SK-N-SH (cell line): ENCODE results near the gene BAG5. TPM values are rescaled to one million over a fixed set of nuclear protein-coding genes. Genes with fewer than 3 reads are reported as not detected.

Experiments
- CTCF ChIA-PET: fragments of 300-600, 350-600 bp; formaldehyde crosslinking; extraction: SDS; loops from one replicate; lab custom pipeline; 2021; lab: Yijun Ruan, JAX
- POLR2A ChIA-PET: fragments of 350-600 bp; sonication (Branson Sonifier 250); formaldehyde crosslinking; extraction: SDS; loops from one replicate; lab custom pipeline; 2020; ENCODE audit warnings: antibody characterized with exemption, inconsistent platforms; lab: Yijun Ruan, JAX
- DNase-seq: peaks from one replicate; pipeline ENCODE4 v3.0.0; 2012
- H2AFZ ChIP-seq: fragments of 200-600 bp; sonication (generic); 2 replicates; pipeline ENCODE4 v1.8.1; 2016; ENCODE audit warnings: antibody characterized with exemption, mild to moderate bottlenecking, low read depth
- H3F3A ChIP-seq: fragments of 200-600 bp; sonication (generic); replicated peaks from 2 replicates; pipeline ENCODE3; 2016; ENCODE audit warnings: antibody characterized with exemption, mild to moderate bottlenecking; ENCODE audit not compliant: insufficient read depth
- H3K27ac ChIP-seq, 2 experiments: fragments of 200-500 bp in 1 of 2; fragments of 200-600 bp in 1 of 2; sonication (Bioruptor generic) in 1 of 2; sonication (generic), shearing (Covaris generic) in 1 of 2; 2 replicates each; pipeline versions ENCODE4 v1.5.1 to v1.6.1; 2014 to 2016; ENCODE audit warnings: low read depth in 2 of 2, inconsistent platforms in 1 of 2, low read length in 1 of 2, mild to moderate bottlenecking in 1 of 2, mixed read lengths in 1 of 2
- H3K27me3 ChIP-seq: fragments of 200-600 bp; sonication (generic), shearing (Covaris generic); 2 replicates; pipeline ENCODE4 v1.6.1; 2016; ENCODE audit warnings: mixed run types; ENCODE audit not compliant: insufficient read depth
- H3K36me3 ChIP-seq, 2 experiments: fragments of 200-500 bp in 1 of 2; fragments of 200-600 bp in 1 of 2; sonication (Bioruptor generic) in 1 of 2; sonication (generic) in 1 of 2; replicated peaks in 1 of 2; 2 replicates each; pipeline versions ENCODE3 to v1.5.1; 2014 to 2016; ENCODE audit warnings: low read length in 1 of 2, mild to moderate bottlenecking in 1 of 2; ENCODE audit not compliant: insufficient read depth in 2 of 2, control insufficient read depth in 1 of 2
- H3K4me1 ChIP-seq, 2 experiments: fragments of 200-500 bp in 1 of 2; fragments of 200-600 bp in 1 of 2; sonication (Bioruptor generic) in 1 of 2; sonication (generic), shearing (Covaris generic) in 1 of 2; 2 replicates each; pipeline versions ENCODE4 v1.5.1 to v1.6.1; 2014 to 2016; ENCODE audit warnings: low read depth in 1 of 2, low read length in 1 of 2, mixed run types in 1 of 2; ENCODE audit not compliant: insufficient read depth in 2 of 2, control insufficient read depth in 1 of 2
- H3K4me2 ChIP-seq: fragments of 200-600 bp; sonication (generic), shearing (Covaris generic); 2 replicates; pipeline ENCODE4 v1.6.1; 2017; ENCODE audit warnings: mixed run types
- H3K4me3 ChIP-seq, 2 experiments: fragments of 200-500 bp in 1 of 2; fragments of 200-600 bp in 1 of 2; sonication (Bioruptor generic) in 1 of 2; sonication (generic), shearing (Covaris generic) in 1 of 2; 2 replicates each; pipeline versions ENCODE4 v1.5.1 to v1.8.1; 2014 to 2016; ENCODE audit warnings: low read depth in 2 of 2, inconsistent platforms in 1 of 2, low read length in 1 of 2, mild to moderate bottlenecking in 1 of 2, mixed read lengths in 1 of 2, moderate library complexity in 1 of 2
- H3K79me2 ChIP-seq: fragments of 200-600 bp; sonication (generic); 2 replicates; pipeline ENCODE4 v1.8.1; 2017; ENCODE audit warnings: mild to moderate bottlenecking; ENCODE audit not compliant: insufficient read depth
- H3K9ac ChIP-seq: fragments of 200-600 bp; sonication (generic); 2 replicates; pipeline ENCODE4 v1.6.1; 2017; ENCODE audit warnings: mixed run types
- H3K9me2 ChIP-seq: fragments of 200-600 bp; sonication (generic); 2 replicates; pipeline ENCODE4 v1.6.1; 2017; ENCODE audit warnings: mixed run types
- H3K9me3 ChIP-seq: fragments of 200-600 bp; sonication (generic); 2 replicates; pipeline ENCODE4 v1.6.1; 2017; ENCODE audit warnings: mixed run types, mild to moderate bottlenecking, moderate library complexity
- H4K20me1 ChIP-seq: fragments of 200-600 bp; sonication (generic); 2 replicates; pipeline ENCODE4 v1.6.1; 2017; ENCODE audit warnings: mild to moderate bottlenecking, mixed run types; ENCODE audit not compliant: insufficient read depth
- EP300 ChIP-seq, 2 experiments: IDR thresholded peaks; 2 replicates each; pipeline versions ENCODE4 v1.4.0 to v1.6.1; 2012; ENCODE audit warnings: borderline replicate concordance in 1 of 2, low read depth in 1 of 2, low read length in 1 of 2
- GABPA ChIP-seq: IDR thresholded peaks from 2 replicates; pipeline ENCODE4 v1.4.0; 2012; ENCODE audit warnings: low read depth, mild to moderate bottlenecking
- IRF3 ChIP-seq: fragments of 150-350 bp; IDR thresholded peaks from 2 replicates; pipeline ENCODE4 v1.6.1; 2016; ENCODE audit warnings: mild to moderate bottlenecking, low read depth, low read length
- JUND ChIP-seq: IDR thresholded peaks from 2 replicates; pipeline ENCODE4 v1.4.0; 2012
- MAX ChIP-seq: IDR thresholded peaks from 2 replicates; pipeline ENCODE4 v1.4.0; 2012; ENCODE audit warnings: low read depth
- MXI1 ChIP-seq: IDR thresholded peaks from 2 replicates; pipeline ENCODE4 v1.6.1; 2012; ENCODE audit warnings: mild to moderate bottlenecking, low read depth, low read length, improper control_type of control experiment
- NRF1 ChIP-seq: IDR thresholded peaks from 2 replicates; pipeline ENCODE4 v1.6.1; 2012; ENCODE audit warnings: low read depth, mild to moderate bottlenecking, low read length
- POLR2AphosphoS5 ChIP-seq: IDR thresholded peaks from 2 replicates; pipeline ENCODE4 v1.6.1; 2012; ENCODE audit warnings: low read depth, low read length
- RXRA ChIP-seq: IDR thresholded peaks from 2 replicates; pipeline ENCODE4 v1.4.0; 2012; ENCODE audit warnings: low read depth, mild to moderate bottlenecking, borderline replicate concordance
- SMC3 ChIP-seq: IDR thresholded peaks from 2 replicates; pipeline ENCODE4 v1.6.1; 2012; ENCODE audit warnings: low read depth, low read length, improper control_type of control experiment
- USF2 ChIP-seq: fragments of 150-350 bp; IDR thresholded peaks from 2 replicates; pipeline ENCODE4 v1.6.1; 2017; ENCODE audit warnings: antibody characterized with exemption, low read length, low read depth, borderline replicate concordance
- WGBS: methylation state at CpG from one replicate; pipeline ENCODE4 v1.1.6; 2017; ENCODE audit warnings: low lambda C conversion rate; 5-methylcytosine and 5-hydroxymethylcytosine counted together
- polyA plus RNA-seq, 3 experiments: library from polyadenylated mRNA; depleted of rRNA; stranded (reverse); fragments of >200 nt; gene quantifications; 2 replicates each; pipeline ENCODE4 v1.2.3, GENCODE V29; 2012

Gene BAG5
- polyA plus RNA-seq, 1 of the 3 experiments (the other 2 are of a cell fraction): 5.2 TPM

- Histone ChIP-seq H3K9ac (peak overlapping the region; percentile 60; the same call in 1 of the 2 replicates), H3K27me3 (no peaks in the 10 kb centered on the region), H4K20me1 (peaks cover under 1% of the 10 kb centered on the region; the same call in 1 of the 2 replicates), H3K4me3 (no peak overlapping the region), H3K36me3 (no peaks in the 10 kb centered on the region), H3K4me1 (peaks cover 16 to 40% of the 10 kb centered on the region in 2 experiments; a peak in 3 of 4 replicates), H3K9me3 (no peaks in the 10 kb centered on the region), H3F3A (peaks cover 13% of the 10 kb centered on the region), H3K4me2 (peak overlapping the region; percentile 78), H3K27ac (peak overlapping the region; percentile 50 to 85; a peak in 3 of 4 replicates), H3K79me2 (no peaks in the 10 kb centered on the region)
- WGBS: 63% methylated on average over 7 of the region's 17 CpGs
- POLR2A ChIA-PET: interaction anchor here (0.8 to 3.9 kb wide), 2 partner anchors 10 to 19 kb away, joined by 3 to 19 read pairs; partner anchors contain the start of gene CKB
- TF ChIP-seq POLR2AphosphoS5 (no peak), MXI1 (0 out of 2 replicates have a peak, but pooled peaks have one; percentile 26), EP300 (IDR thresholded peaks at IDR 0.05; ENCODE audit: borderline replicate concordance in 1 of 2, low read depth in 1 of 2, low read length in 1 of 2) (no peak)
- TF ChIP-seq, all 33 proteins: peak for 1
- Histone ChIP-seq H2AFZ (no peak overlapping the region), H3K9me2 (no peaks in the 10 kb centered on the region)
- peak; percentile 64 for DNase-seq
- CTCF ChIA-PET: interaction anchor here (2.6 to 6.5 kb wide), 2 partner anchors 21 to 41 kb away, joined by 15 to 72 read pairs; partner anchors contain the start of gene CKB
Measured at GRCh38 chr14:103540821-103541708, 21.4 kb downstream of the BAG5 start.

GRCh38 chr14:103539056-103539825, 23.2 kb downstream of the BAG5 start:
- H3K9me3 ChIP-seq: no peaks in the 10 kb centered on the region
- 95% methylated on average over 21 of the region's 28 CpGs for WGBS
- H3K27me3 ChIP-seq: no peaks in the 10 kb centered on the region
- H3K4me1 ChIP-seq: peaks cover 16 to 40% of the 10 kb centered on the region in 2 experiments; a peak in 3 of 4 replicates
- H3K27ac ChIP-seq: no peak overlapping the region
- ChIA-PET POLR2A (interaction anchor here (0.8 kb wide), 1 partner anchor 17 kb away, joined by 5 read pairs; the partner anchor contains the start of gene CKB), CTCF (interaction anchor here (0.8 to 6.5 kb wide), 7 partner anchors 8 to 39 kb away, joined by 3 to 72 read pairs (median 3); partner anchors contain the start of genes CKB and TRMT61A)
- no peaks in the 10 kb centered on the region for H3K9me2 ChIP-seq
- H3K9ac ChIP-seq: no peak overlapping the region
- H3K36me3 ChIP-seq: peaks cover 0 to 10% of the 10 kb centered on the region in 2 experiments
- H2AFZ ChIP-seq: no peak overlapping the region
- H3K4me3 ChIP-seq: no peak overlapping the region
- no peak for DNase-seq
- peaks cover 13% of the 10 kb centered on the region for H3F3A ChIP-seq
- TF ChIP-seq EP300 (IDR thresholded peaks at IDR 0.05; ENCODE audit: borderline replicate concordance in 1 of 2, low read depth in 1 of 2, low read length in 1 of 2) (no peak), POLR2AphosphoS5 (peak; percentile 39)
- no peaks in the 10 kb centered on the region for H3K79me2 ChIP-seq
- no peaks in the 10 kb centered on the region for H4K20me1 ChIP-seq
- no peak overlapping the region for H3K4me2 ChIP-seq

- Histone ChIP-seq H4K20me1 (no peaks in the 10 kb centered on the region), H3K36me3 (peaks cover 0 to 11% of the 10 kb centered on the region in 2 experiments), H3K27me3 (no peaks in the 10 kb centered on the region), H3K4me1 (peaks cover 16 to 35% of the 10 kb centered on the region in 2 experiments; a peak in 3 of 4 replicates), H3K4me3 (no peak overlapping the region), H3K9ac (no peak overlapping the region), H3K4me2 (no peak overlapping the region), H3K9me2 (no peaks in the 10 kb centered on the region), H2AFZ (no peak overlapping the region), H3K27ac (no peak overlapping the region), H3K79me2 (no peaks in the 10 kb centered on the region), H3K9me3 (no peaks in the 10 kb centered on the region), H3F3A (peaks cover 13% of the 10 kb centered on the region)
- ChIA-PET POLR2A (interaction anchor here (0.8 kb wide), 1 partner anchor 16 kb away, joined by 5 read pairs; the partner anchor contains the start of gene CKB), CTCF (interaction anchor here (0.8 to 6.5 kb wide), 7 partner anchors 9 to 38 kb away, joined by 3 to 72 read pairs (median 3); partner anchors contain the start of genes CKB and TRMT61A)
- DNase-seq: peak; percentile 64
- 66% methylated on average over 13 of the region's 30 CpGs for WGBS
- TF ChIP-seq IRF3: no peak
- no peak for TF ChIP-seq USF2
- TF ChIP-seq NRF1: no peak
- TF ChIP-seq RXRA: no peak
- TF ChIP-seq JUND: no peak
- TF ChIP-seq MAX: no peak
- no peak for TF ChIP-seq SMC3
- no peak for TF ChIP-seq GABPA
Measured at GRCh38 chr14:103538291-103539055, 24.0 kb downstream of the BAG5 start.
